Mucosa of descending colon (tissue), 3 donors: ENCODE data around the gene ACYP2. TPM values are rescaled to one million over a fixed set of nuclear protein-coding genes. Genes with fewer than 3 reads are reported as not detected.
"Not testable (repeated sequence)": the region's sequence is repeated elsewhere in the genome, so short reads cannot be mapped to it uniquely, and the experiment has no call there.

Source experiments
- ATAC-seq: fragments of 200-7000 bp; cut with Tn5 transposase; one replicate; pipeline ENCODE4 v1.9.1; 2020; ENCODE audit warnings: mild to moderate bottlenecking, moderate library complexity
- DNase-seq, 3 donors: peaks; one replicate each; pipeline ENCODE4 v3.0.0-alpha.2; 2020
- H3K36me3 ChIP-seq: fragments of 200-600 bp; one replicate; pipeline ENCODE4 v1.8.0; 2021; ENCODE audit warnings: low read depth, mild to moderate bottlenecking
- H3K4me1 ChIP-seq: fragments of 200-600 bp; one replicate; pipeline ENCODE4 v1.8.0; 2021; ENCODE audit warnings: low read depth, mild to moderate bottlenecking
- H3K4me3 ChIP-seq: fragments of 200-600 bp; one replicate; pipeline ENCODE4 v1.8.0; 2021; ENCODE audit warnings: mild to moderate bottlenecking
- H3K9me3 ChIP-seq: fragments of 200-600 bp; one replicate; pipeline ENCODE4 v1.8.0; 2021; ENCODE audit warnings: mild to moderate bottlenecking
- intact Hi-C, 2 donors: fragments of 100-400 bp; cut with DNase I in 1 of 2; cut with micrococcal nuclease in 1 of 2; formaldehyde crosslinking; loops; one replicate each; pipeline versions ENCODE4 v1.11.0 to v1.11.1; 2022; cut with DNase I, micrococcal nuclease
- total RNA-seq, 3 donors: library from RNA; stranded (reverse); fragmentation: NEBNext Ultra II Directional in 2 of 3; extraction: Animal tissue kit (Norgen Biotek cat#: 25700) in 2 of 3; gene quantifications; one replicate each; pipeline versions ENCODE4 v1.2.1 to v1.2.4, GENCODE V29; 2021 to 2023
- TF ChIP-seq, protein P1 (sequence below): fragments of 200-600 bp; IDR thresholded peaks from one replicate; pipeline ENCODE4 v1.8.0; 2022; ENCODE audit warnings: antibody characterized with exemption, mild to moderate bottlenecking
- donor health status: DM: no; HTN: no; CAD: no; lungs with moderate emphysema.
- donor health status: DM: no; HTN: no; CAD: no.
- donor health status: DM: no; HTN: yes; CAD: no.

Gene ACYP2
- total RNA-seq, 3 donors from 2014 or later = 10.7 to 17.8 (median 13.8) TPM

DNA sequence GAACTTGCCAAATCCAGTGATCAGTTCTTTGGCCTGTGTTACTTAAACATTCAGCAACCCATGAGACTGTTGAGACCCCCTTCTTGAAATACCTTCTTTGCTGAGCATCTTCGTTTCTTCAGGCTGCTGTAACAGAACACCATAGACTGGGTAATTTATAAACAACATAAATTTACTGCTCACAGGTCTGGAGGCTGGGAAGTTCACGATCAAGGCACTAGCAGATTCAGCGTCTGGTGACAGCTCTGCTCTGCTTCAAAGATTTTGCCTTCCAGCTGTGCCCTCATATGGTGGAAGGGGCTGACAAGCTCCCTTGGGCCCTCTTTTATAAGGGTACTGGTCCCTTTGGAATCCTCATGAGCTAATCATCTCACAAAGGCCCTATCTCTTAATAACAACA is 169.4 kb downstream of the ACYP2 start:
- H3K36me3 ChIP-seq = no peaks in the 10 kb centered on the region
- no peaks in the 10 kb centered on the region for H3K9me3 ChIP-seq
- ATAC-seq (no peak), DNase-seq (no peak)
- TF ChIP-seq, protein P1, sequence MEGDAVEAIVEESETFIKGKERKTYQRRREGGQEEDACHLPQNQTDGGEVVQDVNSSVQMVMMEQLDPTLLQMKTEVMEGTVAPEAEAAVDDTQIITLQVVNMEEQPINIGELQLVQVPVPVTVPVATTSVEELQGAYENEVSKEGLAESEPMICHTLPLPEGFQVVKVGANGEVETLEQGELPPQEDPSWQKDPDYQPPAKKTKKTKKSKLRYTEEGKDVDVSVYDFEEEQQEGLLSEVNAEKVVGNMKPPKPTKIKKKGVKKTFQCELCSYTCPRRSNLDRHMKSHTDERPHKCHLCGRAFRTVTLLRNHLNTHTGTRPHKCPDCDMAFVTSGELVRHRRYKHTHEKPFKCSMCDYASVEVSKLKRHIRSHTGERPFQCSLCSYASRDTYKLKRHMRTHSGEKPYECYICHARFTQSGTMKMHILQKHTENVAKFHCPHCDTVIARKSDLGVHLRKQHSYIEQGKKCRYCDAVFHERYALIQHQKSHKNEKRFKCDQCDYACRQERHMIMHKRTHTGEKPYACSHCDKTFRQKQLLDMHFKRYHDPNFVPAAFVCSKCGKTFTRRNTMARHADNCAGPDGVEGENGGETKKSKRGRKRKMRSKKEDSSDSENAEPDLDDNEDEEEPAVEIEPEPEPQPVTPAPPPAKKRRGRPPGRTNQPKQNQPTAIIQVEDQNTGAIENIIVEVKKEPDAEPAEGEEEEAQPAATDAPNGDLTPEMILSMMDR = no peak
- no peak overlapping the region for H3K4me3 ChIP-seq
- intact Hi-C loops = no loop called here
- no peaks in the 10 kb centered on the region for H3K4me1 ChIP-seq

DNA sequence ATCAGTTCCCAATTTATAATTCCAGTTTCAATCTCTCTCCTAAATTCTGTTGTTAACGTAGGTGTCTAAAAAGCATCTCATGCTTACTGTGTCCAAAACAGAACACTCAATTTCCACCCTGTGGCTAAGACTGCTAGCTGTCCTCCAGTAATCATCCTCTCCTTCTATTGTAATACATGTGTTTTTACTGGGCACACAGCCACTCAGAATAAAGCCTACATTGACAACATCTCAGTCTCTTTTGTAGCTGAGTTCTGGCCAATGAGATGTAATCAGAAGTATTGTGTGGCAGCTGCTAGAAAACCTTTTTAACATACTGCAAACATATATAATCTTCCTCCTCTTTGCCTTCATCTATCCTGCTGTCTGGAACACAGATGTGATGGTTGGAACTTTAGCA is 170.0 kb downstream of the ACYP2 start:
- Histone ChIP-seq H3K4me3 (no peak overlapping the region), H3K9me3 (no peaks in the 10 kb centered on the region), H3K4me1 (no peaks in the 10 kb centered on the region), H3K36me3 (no peaks in the 10 kb centered on the region)
- ATAC-seq (no peak), DNase-seq (no peak)
- TF ChIP-seq, protein P1 = no peak
- intact Hi-C loops = no loop called here

DNA sequence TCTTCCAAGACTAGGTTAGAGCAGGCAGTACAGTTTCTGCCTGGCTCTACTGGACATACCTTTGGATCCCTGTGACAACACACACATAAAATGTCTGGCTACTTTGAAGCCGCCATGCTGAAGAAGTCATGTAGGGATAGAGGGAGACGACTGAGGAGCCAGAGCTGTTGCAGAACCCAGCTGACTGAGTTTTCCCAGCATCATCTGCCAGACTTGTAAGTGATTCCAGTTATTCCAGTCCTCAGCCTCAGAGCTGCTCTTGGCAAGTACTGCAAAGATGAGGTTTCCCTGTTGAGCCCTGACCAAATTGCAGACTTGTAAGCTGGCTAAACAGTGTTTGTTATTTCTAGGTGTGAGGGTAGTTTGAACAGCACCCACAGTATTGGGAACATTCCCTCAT is 172.1 kb downstream of the ACYP2 start:
- ATAC-seq = no peak
- Histone ChIP-seq H3K4me3 (no peak overlapping the region), H3K4me1 (no peaks in the 10 kb centered on the region), H3K9me3 (no peaks in the 10 kb centered on the region), H3K36me3 (no peaks in the 10 kb centered on the region)
- intact Hi-C loops = no loop called here
- DNase-seq = no peak
- TF ChIP-seq, protein P1 = no peak

DNA sequence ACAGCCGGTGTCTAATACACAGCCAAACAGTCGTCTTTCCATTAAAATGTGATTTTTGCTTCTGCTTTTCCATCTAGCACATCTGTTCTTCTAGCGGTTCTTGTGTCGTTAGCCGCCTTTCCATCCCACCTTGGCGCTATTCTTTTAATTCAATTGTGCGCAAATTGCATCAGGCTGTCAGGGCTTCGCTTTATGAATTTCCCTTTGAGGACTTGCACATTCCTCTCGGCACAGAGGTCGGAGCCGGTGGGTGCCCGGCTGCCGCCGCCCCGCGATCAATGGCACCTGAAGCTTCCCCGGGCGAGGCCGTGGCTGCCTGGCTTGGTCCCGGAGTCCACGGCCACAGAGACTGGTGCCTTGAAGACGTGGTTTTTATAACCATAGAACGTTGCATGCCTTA is 174.5 kb downstream of the ACYP2 start:
- intact Hi-C loops = no loop called here
- Histone ChIP-seq H3K4me3 (no peak overlapping the region), H3K9me3 (no peaks in the 10 kb centered on the region), H3K4me1 (no peaks in the 10 kb centered on the region), H3K36me3 (no peaks in the 10 kb centered on the region)
- ATAC-seq = no peak
- no peak for DNase-seq
- TF ChIP-seq, protein P1 = no peak

DNA sequence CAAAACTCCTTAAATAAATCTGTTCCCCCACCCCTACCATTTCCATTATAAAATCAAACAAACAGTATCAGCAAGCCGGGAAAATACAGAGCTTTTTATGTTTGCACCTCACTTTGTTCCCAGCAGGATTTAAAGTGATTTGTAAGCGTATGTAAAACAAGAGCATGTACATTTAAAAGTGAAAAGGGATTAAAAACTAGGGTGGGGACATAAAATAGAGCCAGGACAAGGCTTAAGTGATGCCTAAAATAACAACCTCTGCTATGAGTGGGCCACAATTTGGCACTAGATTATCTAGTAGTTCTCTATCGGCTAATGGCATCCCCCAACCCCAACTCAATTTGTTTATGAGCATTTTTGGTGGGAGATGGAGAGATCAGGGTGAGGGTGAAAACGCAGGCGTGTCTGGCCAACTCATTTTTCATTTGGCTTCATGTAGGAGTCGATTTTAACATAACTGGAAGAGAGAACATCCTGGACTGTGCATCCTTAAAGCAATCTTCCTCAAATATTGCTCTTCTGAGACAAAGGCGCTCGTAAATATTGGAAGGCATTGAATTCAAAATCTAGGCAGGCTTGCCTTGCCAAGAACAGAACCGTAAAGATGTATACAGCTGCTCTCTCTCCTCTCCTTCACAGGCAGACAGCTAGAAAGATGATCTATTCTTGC is 175.1 kb downstream of the ACYP2 start:
- no peaks in the 10 kb centered on the region for H3K4me1 ChIP-seq
- no peak overlapping the region for H3K4me3 ChIP-seq
- TF ChIP-seq, protein P1 = no peak
- no peaks in the 10 kb centered on the region for H3K36me3 ChIP-seq
- DNase-seq (no peak), ATAC-seq (no peak)
- H3K9me3 ChIP-seq = no peaks in the 10 kb centered on the region
- intact Hi-C loops = no loop called here

DNA sequence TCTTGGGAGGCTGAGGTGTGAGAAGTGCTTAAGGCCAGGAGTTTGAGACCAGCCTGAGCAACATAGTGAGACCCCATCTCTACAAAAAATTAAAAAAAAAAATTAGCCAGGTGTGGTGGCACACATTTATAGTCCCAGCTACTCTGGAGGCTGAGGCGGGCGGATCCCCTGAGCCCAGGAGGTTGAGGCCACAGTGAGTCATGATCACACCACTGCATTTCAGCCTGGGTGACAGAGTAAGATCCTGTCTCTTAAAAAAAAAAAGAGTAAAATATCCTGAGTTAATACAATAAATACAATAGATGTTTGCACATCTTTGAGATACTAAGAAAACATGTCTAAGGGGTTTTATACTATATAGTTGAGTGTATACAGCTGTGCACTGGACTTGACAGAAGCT is 179.2 kb downstream of the ACYP2 start:
- intact Hi-C loops, H3K36me3 ChIP-seq, ATAC-seq, H3K4me1 ChIP-seq, H3K4me3 ChIP-seq, DNase-seq, H3K9me3 ChIP-seq: not testable (repeated sequence)
